Transverse colon (tissue), 3 donors: ENCODE data around the gene LTB4R.

Source experiments
- EP300 ChIP-seq: sonication (generic); formaldehyde crosslinking; IDR thresholded peaks from one replicate; pipeline ENCODE4 v1.6.1; 2017; ENCODE audit warnings: antibody characterized with exemption, low read depth
- TF ChIP-seq, protein P1 (sequence below), 5 experiments: fragments of 200-600 bp in 3 of 5; fragments of 450-650 bp in 2 of 5; sonication (generic) in 3 of 5; IDR thresholded peaks; 1 replicate in 2 of 5; 2 replicates in 3 of 5; pipeline ENCODE4 v1.5.1; 2016 to 2017; ENCODE audit warnings: antibody characterized with exemption in 5 of 5, inconsistent platforms in 3 of 5, mild to moderate bottlenecking in 2 of 5, moderate library complexity in 1 of 5

DNA sequence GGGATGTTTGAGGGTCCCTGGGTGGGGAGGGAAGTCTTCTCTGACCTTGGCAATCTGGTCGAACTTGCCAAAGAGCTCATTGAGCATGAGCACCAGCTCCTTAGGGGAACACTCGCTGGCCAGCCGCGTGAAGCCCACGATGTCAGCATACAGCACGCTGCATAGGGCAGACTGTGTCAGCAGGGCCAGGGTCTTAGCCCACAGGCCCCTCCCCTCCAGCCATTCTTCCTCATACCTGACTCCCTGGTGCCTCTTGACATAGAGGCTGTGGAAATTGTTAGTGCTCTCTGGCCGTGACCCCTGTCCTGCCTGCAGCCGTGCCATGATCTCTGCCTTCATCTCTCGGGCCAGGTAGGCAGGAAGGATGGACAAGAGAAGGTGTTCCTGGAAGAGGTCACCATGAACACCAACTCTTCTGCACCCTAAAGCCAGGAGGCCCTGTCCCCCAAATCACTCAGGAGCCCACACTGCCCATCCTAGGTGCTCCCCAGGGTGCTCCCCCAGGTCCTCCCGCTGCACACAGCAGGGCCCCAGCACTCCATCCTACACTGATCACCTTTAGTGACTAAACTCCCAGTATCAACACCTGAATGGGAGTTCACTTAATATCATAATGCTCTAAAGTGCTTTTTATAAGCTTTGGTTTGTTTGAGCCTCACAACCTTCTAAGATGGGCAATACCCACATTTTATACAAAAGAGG, 19.8 kb downstream of the LTB4R start:
- TF ChIP-seq EP300: no peak
- TF ChIP-seq, protein P1, sequence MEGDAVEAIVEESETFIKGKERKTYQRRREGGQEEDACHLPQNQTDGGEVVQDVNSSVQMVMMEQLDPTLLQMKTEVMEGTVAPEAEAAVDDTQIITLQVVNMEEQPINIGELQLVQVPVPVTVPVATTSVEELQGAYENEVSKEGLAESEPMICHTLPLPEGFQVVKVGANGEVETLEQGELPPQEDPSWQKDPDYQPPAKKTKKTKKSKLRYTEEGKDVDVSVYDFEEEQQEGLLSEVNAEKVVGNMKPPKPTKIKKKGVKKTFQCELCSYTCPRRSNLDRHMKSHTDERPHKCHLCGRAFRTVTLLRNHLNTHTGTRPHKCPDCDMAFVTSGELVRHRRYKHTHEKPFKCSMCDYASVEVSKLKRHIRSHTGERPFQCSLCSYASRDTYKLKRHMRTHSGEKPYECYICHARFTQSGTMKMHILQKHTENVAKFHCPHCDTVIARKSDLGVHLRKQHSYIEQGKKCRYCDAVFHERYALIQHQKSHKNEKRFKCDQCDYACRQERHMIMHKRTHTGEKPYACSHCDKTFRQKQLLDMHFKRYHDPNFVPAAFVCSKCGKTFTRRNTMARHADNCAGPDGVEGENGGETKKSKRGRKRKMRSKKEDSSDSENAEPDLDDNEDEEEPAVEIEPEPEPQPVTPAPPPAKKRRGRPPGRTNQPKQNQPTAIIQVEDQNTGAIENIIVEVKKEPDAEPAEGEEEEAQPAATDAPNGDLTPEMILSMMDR (IDR thresholded peaks at IDR 0.05): no peak
